B cell (primary cell): ENCODE measurements around the gene DAO. TPM values are rescaled to one million over a fixed set of nuclear protein-coding genes. Genes with fewer than 3 reads are reported as not detected.

ENCODE experiments used
- ATAC-seq: fragments of 200-7000 bp; cut with Tn5 transposase; one replicate; pipeline ENCODE4 v1.10.0; 2021; ENCODE audit warnings: low read depth, mild to moderate bottlenecking, moderate number of reproducible peaks, moderate library complexity
- CTCF ChIA-PET: fragments of 350-600 bp; sonication (Branson Sonifier 250); formaldehyde crosslinking; loops from one replicate; lab custom pipeline; 2021; ENCODE audit warnings: antibody characterized with exemption, inconsistent platforms; lab: Charles Lee
- POLR2A ChIA-PET: fragments of 350-600 bp; sonication (Branson Sonifier 250); formaldehyde crosslinking; loops from one replicate; lab custom pipeline; 2021; ENCODE audit warnings: antibody characterized with exemption; lab: Charles Lee
- DNase-seq: peaks from one replicate; pipeline ENCODE4 v3.0.0; 2013
- H2AFZ ChIP-seq: 2 replicates; pipeline ENCODE4 v1.6.1; 2012; ENCODE audit warnings: mild to moderate bottlenecking, low read depth, low read length; ENCODE audit not compliant: insufficient read depth, poor library complexity, severe bottlenecking
- H3K27ac ChIP-seq, 2 donors: 1 replicate in 1 of 2; 2 replicates in 1 of 2; pipeline ENCODE4 v1.5.1; 2012 to 2013; ENCODE audit warnings: low read length in 2 of 2, mild to moderate bottlenecking in 2 of 2, moderate library complexity in 1 of 2
- H3K27me3 ChIP-seq, 4 experiments: fragments of 200-600 bp in 1 of 4; sonication (generic) in 1 of 4; replicated peaks in 1 of 4; 1 replicate in 2 of 4; 2 replicates in 2 of 4; pipeline versions ENCODE4 v1.6.1 to v1.7.0; 2013 to 2016; ENCODE audit warnings: low read length in 3 of 4, mild to moderate bottlenecking in 2 of 4, mixed read lengths in 1 of 4, moderate library complexity in 1 of 4; ENCODE audit not compliant: insufficient read depth in 4 of 4, control insufficient read depth in 3 of 4; ENCODE audit errors: control extremely low read depth in 1 of 4
- H3K36me3 ChIP-seq, 2 experiments: replicated peaks in 1 of 2; 1 replicate in 1 of 2; 2 replicates in 1 of 2; pipeline versions ENCODE4 v1.6.1 to v1.7.1; 2013; ENCODE audit warnings: low read length in 1 of 2; ENCODE audit not compliant: insufficient read depth in 2 of 2, control insufficient read depth in 1 of 2; ENCODE audit errors: control extremely low read depth in 1 of 2, extremely low read depth in 1 of 2
- H3K4me1 ChIP-seq, 2 donors: fragments of 200-600 bp in 1 of 2; sonication (generic) in 1 of 2; 1 replicate in 1 of 2; 2 replicates in 1 of 2; pipeline versions ENCODE4 v1.5.1 to v1.6.1; 2013 to 2017; ENCODE audit warnings: low read length in 2 of 2; ENCODE audit not compliant: control insufficient read depth in 2 of 2, insufficient read depth in 2 of 2
- H3K4me2 ChIP-seq: replicated peaks from 2 replicates; pipeline ENCODE3; 2012; ENCODE audit warnings: mild to moderate bottlenecking, low read depth, low read length; ENCODE audit not compliant: poor library complexity, severe bottlenecking
- H3K4me3 ChIP-seq, 5 experiments: fragments of 200-600 bp in 1 of 5; sonication (generic) in 1 of 5; 1 replicate in 3 of 5; 2 replicates in 2 of 5; pipeline versions ENCODE4 v1.5.1 to v1.7.0; 2011 to 2016; ENCODE audit warnings: low read length in 4 of 5, mild to moderate bottlenecking in 4 of 5, low read depth in 2 of 5, control low read depth in 1 of 5, moderate library complexity in 1 of 5; ENCODE audit not compliant: insufficient read depth in 1 of 5; ENCODE audit errors: control extremely low read depth in 1 of 5, extremely low read depth in 1 of 5
- H3K79me2 ChIP-seq: fragments of 200-600 bp; sonication (generic); one replicate; pipeline ENCODE4 v1.6.0; 2016; ENCODE audit warnings: low read length; ENCODE audit not compliant: control insufficient read depth, insufficient read depth
- H3K9ac ChIP-seq: fragments of 200-600 bp; sonication (generic); 2 replicates; pipeline ENCODE4 v1.6.1; 2017; ENCODE audit warnings: mild to moderate bottlenecking, low read length, moderate library complexity
- H3K9me3 ChIP-seq, 3 donors: one replicate each; pipeline versions ENCODE4 v1.6.1 to v1.7.1; 2013; ENCODE audit warnings: low read length in 2 of 3; ENCODE audit not compliant: control insufficient read depth in 2 of 3, insufficient read depth in 1 of 3; ENCODE audit errors: control extremely low read depth in 1 of 3
- H4K20me1 ChIP-seq: 2 replicates; pipeline ENCODE4 v1.6.0; 2012; ENCODE audit warnings: mild to moderate bottlenecking, low read length; ENCODE audit not compliant: insufficient read depth, control insufficient read depth, poor library complexity, severe bottlenecking
- H3K27ac Mint-ChIP-seq: one replicate; pipeline ENCODE4 v1.8.0; 2021; ENCODE audit warnings: mixed read lengths
- H3K27me3 Mint-ChIP-seq: one replicate; pipeline ENCODE4 v1.8.0; 2021; ENCODE audit warnings: mixed read lengths
- H3K4me1 Mint-ChIP-seq: one replicate; pipeline ENCODE4 v1.8.0; 2021; ENCODE audit warnings: mixed read lengths
- H3K4me3 Mint-ChIP-seq: one replicate; pipeline ENCODE4 v1.8.0; 2021; ENCODE audit warnings: mixed read lengths
- H3K9me3 Mint-ChIP-seq: one replicate; pipeline ENCODE4 v1.8.0; 2022; ENCODE audit warnings: mixed read lengths; ENCODE audit not compliant: insufficient read depth
- EZH2 ChIP-seq: IDR thresholded peaks from 2 replicates; pipeline ENCODE4 v1.6.1; 2012; ENCODE audit warnings: borderline replicate concordance, low read depth, mild to moderate bottlenecking, moderate library complexity, low read length; ENCODE audit not compliant: insufficient read depth, poor library complexity, severe bottlenecking
- WGBS: methylation state at CpG from one replicate; pipeline ENCODE4 v1.1.5; 2013; ENCODE audit warnings: missing lambda C conversion rate; ENCODE audit not compliant: insufficient coverage; 5-methylcytosine and 5-hydroxymethylcytosine counted together
- intact Hi-C: fragments of 100-400 bp; cut with micrococcal nuclease; formaldehyde crosslinking; loops from one replicate; pipeline ENCODE4 v1.10.0; 2022
- polyA plus RNA-seq: library from polyadenylated mRNA; depleted of rRNA; stranded (reverse); fragments of >200 nt; gene quantifications from 2 replicates; pipeline ENCODE4 v1.2.3, GENCODE V29; 2012
- total RNA-seq, 2 donors: library from RNA; stranded (reverse); fragments of 120-200 nt in 1 of 2; gene quantifications; 1 replicate in 1 of 2; 2 replicates in 1 of 2; pipeline versions ENCODE4 v1.2.3 to v1.2.4, GENCODE V29; 2013 to 2022
- TF ChIP-seq, protein P1 (sequence below): fragments of 200-600 bp; IDR thresholded peaks from one replicate; pipeline ENCODE4 v1.8.0; 2022; ENCODE audit warnings: antibody characterized with exemption, mild to moderate bottlenecking

Gene DAO
- total and polyA plus RNA-seq, 2 donors (not counting 1 experiment from before 2014, with no cell fraction given), result not detected

DNA sequence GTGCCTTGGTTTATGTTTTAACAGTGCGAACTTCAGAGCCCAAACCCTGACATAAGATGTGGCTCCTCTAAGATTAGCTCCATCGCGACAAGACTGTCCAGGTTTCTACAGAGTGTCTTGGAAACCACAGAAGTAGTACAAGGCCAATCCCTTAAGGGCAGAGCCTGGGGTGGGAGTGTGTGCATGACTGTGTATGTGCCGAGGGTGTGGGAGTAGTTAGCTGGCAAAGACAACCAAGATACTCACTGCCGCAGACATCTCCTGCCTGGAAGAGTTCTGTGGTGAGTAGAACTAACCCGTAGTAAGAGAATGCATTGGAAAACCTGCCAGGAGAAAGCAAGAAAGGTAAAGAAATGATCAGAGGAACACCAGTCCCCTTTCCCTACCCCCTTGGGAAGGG lies 54.1 kb downstream of the DAO start:
- H3K4me1 ChIP-seq, result peaks cover 11 to 17% of the 10 kb centered on the region in 2 donors
- H3K27me3 Mint-ChIP-seq, result peaks cover 13% of the 10 kb centered on the region
- H3K4me2 ChIP-seq, result no peak overlapping the region
- H4K20me1 ChIP-seq, result no peaks in the 10 kb centered on the region
- no peak overlapping the region for H3K27ac ChIP-seq
- POLR2A ChIA-PET, result no interaction called here
- ATAC-seq (no peak), DNase-seq (no peak)
- H3K27me3 ChIP-seq, result peaks cover 0 to 9% (median 1%) of the 10 kb centered on the region in 4 experiments
- H3K9me3 Mint-ChIP-seq, result no peaks in the 10 kb centered on the region
- H3K9me3 ChIP-seq, result no peaks in the 10 kb centered on the region
- intact Hi-C loops, result no loop called here
- CTCF ChIA-PET, result interaction anchor here (4.6 kb wide), 1 partner anchor 17 kb away, joined by 15 read pairs; no protein-coding TSS in a partner anchor
- H3K79me2 ChIP-seq, result no peaks in the 10 kb centered on the region
- no peak overlapping the region for H3K27ac Mint-ChIP-seq
- peaks cover 17% of the 10 kb centered on the region for H3K4me1 Mint-ChIP-seq
- H3K9ac ChIP-seq, result no peak overlapping the region
- H2AFZ ChIP-seq, result no peak overlapping the region
- H3K4me3 ChIP-seq, result no peak overlapping the region
- 86% methylated on average over 6 of the region's 6 CpGs for WGBS
- H3K36me3 ChIP-seq, result no peaks in the 10 kb centered on the region
- H3K4me3 Mint-ChIP-seq, result no peak overlapping the region
- TF ChIP-seq, protein P1, sequence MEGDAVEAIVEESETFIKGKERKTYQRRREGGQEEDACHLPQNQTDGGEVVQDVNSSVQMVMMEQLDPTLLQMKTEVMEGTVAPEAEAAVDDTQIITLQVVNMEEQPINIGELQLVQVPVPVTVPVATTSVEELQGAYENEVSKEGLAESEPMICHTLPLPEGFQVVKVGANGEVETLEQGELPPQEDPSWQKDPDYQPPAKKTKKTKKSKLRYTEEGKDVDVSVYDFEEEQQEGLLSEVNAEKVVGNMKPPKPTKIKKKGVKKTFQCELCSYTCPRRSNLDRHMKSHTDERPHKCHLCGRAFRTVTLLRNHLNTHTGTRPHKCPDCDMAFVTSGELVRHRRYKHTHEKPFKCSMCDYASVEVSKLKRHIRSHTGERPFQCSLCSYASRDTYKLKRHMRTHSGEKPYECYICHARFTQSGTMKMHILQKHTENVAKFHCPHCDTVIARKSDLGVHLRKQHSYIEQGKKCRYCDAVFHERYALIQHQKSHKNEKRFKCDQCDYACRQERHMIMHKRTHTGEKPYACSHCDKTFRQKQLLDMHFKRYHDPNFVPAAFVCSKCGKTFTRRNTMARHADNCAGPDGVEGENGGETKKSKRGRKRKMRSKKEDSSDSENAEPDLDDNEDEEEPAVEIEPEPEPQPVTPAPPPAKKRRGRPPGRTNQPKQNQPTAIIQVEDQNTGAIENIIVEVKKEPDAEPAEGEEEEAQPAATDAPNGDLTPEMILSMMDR, result no peak
- TF ChIP-seq EZH2, result no peak

DNA sequence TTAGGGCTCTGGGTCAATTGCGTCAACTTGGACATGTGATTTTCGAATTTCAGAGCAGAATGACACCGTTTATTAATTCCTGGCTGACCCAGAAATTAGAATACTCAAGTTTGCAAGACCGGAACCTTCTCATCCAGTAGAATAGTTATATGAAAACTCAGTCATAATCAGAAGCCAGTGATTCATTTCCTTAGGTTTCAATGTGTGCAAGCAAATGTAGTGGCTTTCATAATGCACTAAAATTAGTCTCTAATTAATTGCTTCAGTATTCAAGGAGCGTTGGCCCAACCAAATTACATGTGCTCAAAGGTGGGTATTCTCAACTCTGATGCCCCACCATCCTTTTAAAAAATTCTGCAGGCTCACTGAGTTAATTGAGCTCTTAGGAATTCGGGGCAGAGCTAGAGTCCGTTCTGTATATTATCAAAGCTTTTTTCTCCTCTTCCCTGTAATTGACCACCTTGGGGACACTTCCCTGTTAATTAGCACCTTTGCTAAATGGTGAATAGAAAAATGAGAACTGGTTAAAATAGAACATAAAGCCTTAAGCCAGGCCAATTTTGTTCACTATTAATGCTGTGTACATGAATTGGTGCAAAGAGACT lies 55.4 kb downstream of the DAO start:
- ATAC-seq (no peak), DNase-seq (no peak)
- Histone ChIP-seq H3K27ac (no peak overlapping the region), H3K4me2 (no peak overlapping the region), H3K36me3 (no peaks in the 10 kb centered on the region), H3K9ac (no peak overlapping the region), H3K4me3 (no peak overlapping the region), H3K79me2 (no peaks in the 10 kb centered on the region), H3K27me3 (peaks cover 0 to 9% (median 1%) of the 10 kb centered on the region in 4 experiments), H4K20me1 (no peaks in the 10 kb centered on the region), H3K4me1 (peaks cover 4 to 8% of the 10 kb centered on the region in 2 donors), H3K9me3 (no peaks in the 10 kb centered on the region), H2AFZ (no peak overlapping the region)
- Mint-ChIP-seq H3K9me3 (no peaks in the 10 kb centered on the region), H3K27me3 (peaks cover 13% of the 10 kb centered on the region), H3K4me1 (peaks cover 13% of the 10 kb centered on the region), H3K27ac (no peak overlapping the region), H3K4me3 (no peak overlapping the region)
- ChIA-PET POLR2A (no interaction called here), CTCF (no interaction called here)
- TF ChIP-seq EZH2, result no peak
- TF ChIP-seq, protein P1, result no peak
- WGBS, result 86% methylated on average over 2 of the region's 7 CpGs
- intact Hi-C loops, result no loop called here
